ENCODE results near the gene RNF208.

DNA sequence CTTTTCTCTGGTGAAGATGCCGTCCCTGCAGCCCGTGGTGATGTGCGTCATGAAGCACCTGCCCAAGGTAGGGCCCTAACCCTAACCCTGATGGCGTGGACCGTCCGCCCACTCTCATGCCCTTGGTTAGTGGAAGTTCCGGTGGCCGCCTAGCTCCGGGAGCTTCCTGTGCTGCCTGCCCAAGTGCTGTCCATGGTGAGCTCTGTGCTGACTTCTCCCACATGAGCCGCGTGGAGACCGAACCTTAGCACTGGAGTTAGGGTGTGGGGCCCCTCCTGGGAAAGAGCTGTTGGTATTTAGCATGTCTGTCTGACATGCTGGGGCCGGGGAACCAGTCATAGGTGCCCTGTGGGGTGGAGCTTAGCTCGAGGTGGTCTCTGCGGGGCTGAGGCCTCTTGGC is 34.3 kb upstream of the RNF208 start:
- TF ChIP-seq, protein P1, sequence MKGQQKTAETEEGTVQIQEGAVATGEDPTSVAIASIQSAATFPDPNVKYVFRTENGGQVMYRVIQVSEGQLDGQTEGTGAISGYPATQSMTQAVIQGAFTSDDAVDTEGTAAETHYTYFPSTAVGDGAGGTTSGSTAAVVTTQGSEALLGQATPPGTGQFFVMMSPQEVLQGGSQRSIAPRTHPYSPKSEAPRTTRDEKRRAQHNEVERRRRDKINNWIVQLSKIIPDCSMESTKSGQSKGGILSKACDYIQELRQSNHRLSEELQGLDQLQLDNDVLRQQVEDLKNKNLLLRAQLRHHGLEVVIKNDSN (IDR thresholded peaks at IDR 0.05) = no peak
- no peak for TF ChIP-seq EGR1 (IDR thresholded peaks at IDR 0.05)
- no peak for TF ChIP-seq CREB1 (IDR thresholded peaks at IDR 0.05; ENCODE audit: low read depth)
- no peak for TF ChIP-seq FOXM1 (IDR thresholded peaks at IDR 0.05; ENCODE audit: borderline replicate concordance, low read depth)
- TF ChIP-seq, protein P2, sequence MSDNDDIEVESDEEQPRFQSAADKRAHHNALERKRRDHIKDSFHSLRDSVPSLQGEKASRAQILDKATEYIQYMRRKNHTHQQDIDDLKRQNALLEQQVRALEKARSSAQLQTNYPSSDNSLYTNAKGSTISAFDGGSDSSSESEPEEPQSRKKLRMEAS (IDR thresholded peaks at IDR 0.05) = no peak
- TF ChIP-seq RAD21 (IDR thresholded peaks at IDR 0.05; ENCODE audit: low read depth) = no peak
- TF ChIP-seq, protein P3, sequence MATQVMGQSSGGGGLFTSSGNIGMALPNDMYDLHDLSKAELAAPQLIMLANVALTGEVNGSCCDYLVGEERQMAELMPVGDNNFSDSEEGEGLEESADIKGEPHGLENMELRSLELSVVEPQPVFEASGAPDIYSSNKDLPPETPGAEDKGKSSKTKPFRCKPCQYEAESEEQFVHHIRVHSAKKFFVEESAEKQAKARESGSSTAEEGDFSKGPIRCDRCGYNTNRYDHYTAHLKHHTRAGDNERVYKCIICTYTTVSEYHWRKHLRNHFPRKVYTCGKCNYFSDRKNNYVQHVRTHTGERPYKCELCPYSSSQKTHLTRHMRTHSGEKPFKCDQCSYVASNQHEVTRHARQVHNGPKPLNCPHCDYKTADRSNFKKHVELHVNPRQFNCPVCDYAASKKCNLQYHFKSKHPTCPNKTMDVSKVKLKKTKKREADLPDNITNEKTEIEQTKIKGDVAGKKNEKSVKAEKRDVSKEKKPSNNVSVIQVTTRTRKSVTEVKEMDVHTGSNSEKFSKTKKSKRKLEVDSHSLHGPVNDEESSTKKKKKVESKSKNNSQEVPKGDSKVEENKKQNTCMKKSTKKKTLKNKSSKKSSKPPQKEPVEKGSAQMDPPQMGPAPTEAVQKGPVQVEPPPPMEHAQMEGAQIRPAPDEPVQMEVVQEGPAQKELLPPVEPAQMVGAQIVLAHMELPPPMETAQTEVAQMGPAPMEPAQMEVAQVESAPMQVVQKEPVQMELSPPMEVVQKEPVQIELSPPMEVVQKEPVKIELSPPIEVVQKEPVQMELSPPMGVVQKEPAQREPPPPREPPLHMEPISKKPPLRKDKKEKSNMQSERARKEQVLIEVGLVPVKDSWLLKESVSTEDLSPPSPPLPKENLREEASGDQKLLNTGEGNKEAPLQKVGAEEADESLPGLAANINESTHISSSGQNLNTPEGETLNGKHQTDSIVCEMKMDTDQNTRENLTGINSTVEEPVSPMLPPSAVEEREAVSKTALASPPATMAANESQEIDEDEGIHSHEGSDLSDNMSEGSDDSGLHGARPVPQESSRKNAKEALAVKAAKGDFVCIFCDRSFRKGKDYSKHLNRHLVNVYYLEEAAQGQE (IDR thresholded peaks at IDR 0.05; ENCODE audit: low read depth) = no peak
